K562 (cell line): ENCODE measurements around the gene MERTK.

Experiments
- CBX2 ChIP-seq: fragments of 200-600 bp; sonication (generic); IDR thresholded peaks from one replicate; pipeline ENCODE4 v1.6.1; 2012; ENCODE audit warnings: mild to moderate bottlenecking, low read length, inconsistent platforms; ENCODE audit not compliant: insufficient read depth, poor library complexity, severe bottlenecking
- CTCF ChIP-seq, 3 experiments: IDR thresholded peaks in 2 of 3; conservative IDR thresholded peaks in 1 of 3; 2 replicates each; pipeline ENCODE4 v1.5.1; 2011 to 2012; ENCODE audit warnings: low read length in 3 of 3, mild to moderate bottlenecking in 3 of 3, control low read depth in 2 of 3, improper control_type of control experiment in 1 of 3, inconsistent platforms in 1 of 3, low read depth in 1 of 3, mixed read lengths in 1 of 3, moderate library complexity in 1 of 3; ENCODE audit not compliant: insufficient read depth in 2 of 3
- E2F5 ChIP-seq: sonication (generic); formaldehyde crosslinking; IDR thresholded peaks from 2 replicates; pipeline ENCODE4 v1.8.0; 2022; ENCODE audit warnings: mild to moderate bottlenecking, missing genetic modification reagents
- REST ChIP-seq, 2 experiments: fragments of 450-650 bp; formaldehyde crosslinking in 1 of 2; IDR thresholded peaks; 2 replicates each; pipeline versions ENCODE4 v1.4.0 to v1.6.1; 2014 to 2020; ENCODE audit warnings: mild to moderate bottlenecking in 2 of 2, borderline replicate concordance in 1 of 2, low read depth in 1 of 2
- TARDBP ChIP-seq: fragments of 450-650 bp; IDR thresholded peaks from 2 replicates; pipeline ENCODE4 v1.6.1; 2016

- TF ChIP-seq REST (IDR thresholded peaks at IDR 0.05; ENCODE audit: borderline replicate concordance), result no peak
- TF ChIP-seq REST (CRISPR knock-in tag; IDR thresholded peaks at IDR 0.05; ENCODE audit: low read depth), result no peak
- TF ChIP-seq CBX2, result no peak
- TF ChIP-seq E2F5, result no peak
- TF ChIP-seq TARDBP, result no peak
- no peak for TF ChIP-seq CTCF (IDR thresholded peaks at IDR 0.05 in 2 of 3, conservative IDR thresholded peaks at IDR 0.05 in 1 of 3; ENCODE audit: insufficient read depth in 2 of 3, low read depth in 1 of 3, low read length in 3 of 3)
Measured at GRCh38 chr2:112012556-112012955, 114.1 kb downstream of the MERTK start.
